GM12801 (cell line): ENCODE results near the gene CBLN3.

Experiments
- TF ChIP-seq, protein P1 (sequence below): IDR thresholded peaks from one replicate; pipeline ENCODE4 v1.5.1; 2011; ENCODE audit warnings: control low read depth; ENCODE audit not compliant: insufficient read length; ENCODE audit errors: extremely low read depth

CBLN3 gene

DNA sequence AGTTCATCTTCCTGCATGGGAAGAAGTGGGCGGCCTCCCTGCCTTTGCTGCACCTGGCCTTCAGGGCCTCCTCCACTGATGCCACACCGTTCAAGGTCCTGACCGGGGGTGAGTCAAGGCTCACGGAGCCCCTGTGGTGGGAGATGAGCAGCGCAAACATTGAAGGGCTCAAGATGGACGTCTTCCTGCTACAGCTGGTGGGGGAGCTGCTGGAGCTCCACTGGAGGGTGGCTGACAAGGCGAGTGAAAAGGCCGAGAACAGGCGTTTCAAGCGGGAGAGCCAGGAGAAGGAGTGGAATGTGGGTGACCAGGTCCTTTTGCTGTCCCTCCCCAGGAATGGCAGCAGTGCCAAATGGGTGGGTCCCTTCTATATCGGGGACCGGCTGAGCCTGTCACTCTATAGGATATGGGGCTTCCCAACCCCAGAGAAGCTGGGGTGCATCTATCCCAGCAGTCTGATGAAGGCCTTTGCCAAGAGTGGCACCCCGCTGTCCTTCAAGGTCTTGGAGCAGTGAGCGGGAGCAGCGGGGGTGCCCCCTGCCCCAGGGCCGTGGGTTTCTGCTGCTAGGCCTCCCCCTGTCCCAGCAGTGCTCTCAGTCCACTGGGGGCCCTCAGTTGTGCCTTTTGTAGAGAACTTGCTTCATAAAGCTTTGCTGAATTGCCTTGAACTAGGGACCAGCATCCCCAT, 12.4 kb downstream of the CBLN3 start:
- TF ChIP-seq, protein P1, sequence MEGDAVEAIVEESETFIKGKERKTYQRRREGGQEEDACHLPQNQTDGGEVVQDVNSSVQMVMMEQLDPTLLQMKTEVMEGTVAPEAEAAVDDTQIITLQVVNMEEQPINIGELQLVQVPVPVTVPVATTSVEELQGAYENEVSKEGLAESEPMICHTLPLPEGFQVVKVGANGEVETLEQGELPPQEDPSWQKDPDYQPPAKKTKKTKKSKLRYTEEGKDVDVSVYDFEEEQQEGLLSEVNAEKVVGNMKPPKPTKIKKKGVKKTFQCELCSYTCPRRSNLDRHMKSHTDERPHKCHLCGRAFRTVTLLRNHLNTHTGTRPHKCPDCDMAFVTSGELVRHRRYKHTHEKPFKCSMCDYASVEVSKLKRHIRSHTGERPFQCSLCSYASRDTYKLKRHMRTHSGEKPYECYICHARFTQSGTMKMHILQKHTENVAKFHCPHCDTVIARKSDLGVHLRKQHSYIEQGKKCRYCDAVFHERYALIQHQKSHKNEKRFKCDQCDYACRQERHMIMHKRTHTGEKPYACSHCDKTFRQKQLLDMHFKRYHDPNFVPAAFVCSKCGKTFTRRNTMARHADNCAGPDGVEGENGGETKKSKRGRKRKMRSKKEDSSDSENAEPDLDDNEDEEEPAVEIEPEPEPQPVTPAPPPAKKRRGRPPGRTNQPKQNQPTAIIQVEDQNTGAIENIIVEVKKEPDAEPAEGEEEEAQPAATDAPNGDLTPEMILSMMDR = no peak

DNA sequence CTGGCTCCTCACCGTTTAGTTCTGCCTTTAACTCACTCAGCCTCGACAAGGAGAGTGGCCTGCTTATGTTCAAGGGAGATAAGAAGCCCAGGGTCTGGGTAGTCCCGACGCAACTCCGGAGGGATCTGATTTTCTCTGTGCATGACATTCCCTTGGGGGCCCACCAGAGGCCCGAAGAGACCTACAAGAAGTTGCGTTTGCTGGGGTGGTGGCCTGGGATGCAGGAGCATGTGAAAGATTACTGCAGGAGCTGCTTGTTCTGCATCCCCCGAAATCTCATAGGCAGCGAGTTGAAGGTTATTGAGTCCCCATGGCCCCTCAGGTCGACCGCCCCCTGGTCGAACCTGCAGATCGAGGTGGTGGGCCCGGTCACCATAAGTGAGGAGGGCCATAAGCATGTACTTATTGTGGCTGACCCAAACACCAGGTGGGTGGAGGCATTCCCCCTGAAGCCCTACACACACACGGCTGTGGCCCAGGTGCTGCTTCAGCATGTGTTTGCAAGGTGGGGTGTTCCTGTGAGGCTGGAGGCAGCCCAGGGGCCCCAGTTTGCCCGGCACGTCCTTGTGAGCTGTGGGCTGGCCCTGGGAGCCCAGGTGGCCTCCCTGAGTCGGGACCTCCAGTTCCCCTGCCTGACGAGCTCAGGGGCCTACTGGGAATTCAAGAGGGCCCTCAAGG, 13.1 kb downstream of the CBLN3 start:
- TF ChIP-seq, protein P1 = no peak

DNA sequence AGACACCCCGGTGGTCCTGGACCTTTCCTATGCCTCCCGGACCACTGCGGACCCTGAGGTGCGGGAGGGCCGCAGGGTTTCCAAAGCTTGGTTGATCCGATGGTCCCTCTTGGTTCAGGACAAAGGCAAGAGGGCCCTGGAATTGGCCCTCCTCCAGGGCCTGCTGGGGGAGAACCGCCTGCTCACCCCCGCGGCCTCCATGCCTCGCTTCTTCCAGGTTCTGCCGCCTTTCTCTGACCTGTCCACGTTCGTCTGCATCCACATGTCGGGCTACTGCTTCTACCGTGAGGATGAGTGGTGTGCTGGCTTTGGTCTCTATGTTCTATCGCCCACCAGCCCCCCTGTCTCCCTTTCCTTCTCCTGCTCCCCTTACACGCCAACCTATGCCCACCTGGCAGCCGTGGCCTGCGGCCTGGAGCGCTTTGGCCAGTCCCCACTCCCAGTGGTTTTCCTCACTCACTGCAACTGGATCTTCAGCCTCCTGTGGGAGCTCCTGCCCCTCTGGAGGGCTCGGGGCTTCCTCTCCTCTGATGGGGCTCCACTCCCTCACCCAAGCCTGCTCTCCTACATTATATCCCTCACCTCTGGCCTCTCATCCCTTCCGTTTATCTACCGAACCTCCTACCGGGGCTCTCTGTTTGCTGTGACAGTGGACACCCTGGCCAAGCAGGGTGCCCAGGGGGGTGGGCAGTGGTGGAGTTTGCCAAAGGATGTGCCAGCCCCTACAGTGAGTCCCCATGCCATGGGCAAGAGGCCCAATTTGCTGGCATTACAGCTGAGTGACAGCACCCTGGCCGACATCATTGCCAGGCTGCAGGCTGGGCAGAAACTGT, 13.8 kb downstream of the CBLN3 start:
- TF ChIP-seq, protein P1 = no peak

DNA sequence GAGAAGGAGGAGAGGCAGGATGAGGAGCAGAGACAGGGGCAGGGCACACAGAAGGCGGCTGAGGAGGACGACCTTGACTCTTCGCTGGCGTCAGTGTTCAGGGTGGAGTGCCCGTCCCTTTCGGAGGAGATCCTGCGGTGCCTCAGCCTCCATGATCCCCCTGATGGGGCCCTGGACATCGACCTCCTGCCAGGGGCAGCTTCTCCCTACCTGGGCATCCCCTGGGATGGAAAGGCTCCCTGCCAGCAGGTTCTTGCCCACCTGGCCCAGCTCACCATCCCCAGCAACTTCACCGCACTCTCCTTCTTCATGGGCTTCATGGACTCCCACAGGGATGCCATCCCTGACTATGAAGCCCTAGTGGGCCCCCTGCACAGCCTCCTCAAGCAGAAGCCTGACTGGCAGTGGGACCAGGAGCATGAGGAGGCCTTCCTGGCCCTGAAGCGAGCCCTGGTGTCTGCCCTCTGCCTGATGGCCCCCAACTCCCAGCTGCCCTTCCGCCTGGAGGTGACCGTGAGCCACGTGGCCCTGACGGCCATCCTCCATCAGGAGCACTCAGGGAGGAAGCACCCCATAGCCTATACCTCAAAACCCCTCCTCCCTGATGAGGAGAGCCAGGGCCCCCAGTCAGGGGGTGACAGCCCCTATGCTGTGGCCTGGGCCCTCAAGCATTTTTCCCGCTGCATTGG, 14.6 kb downstream of the CBLN3 start:
- TF ChIP-seq, protein P1 = no peak

GRCh38 chr14:24414077-24414476, 15.4 kb downstream of the CBLN3 start:
- TF ChIP-seq, protein P1 = no peak

DNA sequence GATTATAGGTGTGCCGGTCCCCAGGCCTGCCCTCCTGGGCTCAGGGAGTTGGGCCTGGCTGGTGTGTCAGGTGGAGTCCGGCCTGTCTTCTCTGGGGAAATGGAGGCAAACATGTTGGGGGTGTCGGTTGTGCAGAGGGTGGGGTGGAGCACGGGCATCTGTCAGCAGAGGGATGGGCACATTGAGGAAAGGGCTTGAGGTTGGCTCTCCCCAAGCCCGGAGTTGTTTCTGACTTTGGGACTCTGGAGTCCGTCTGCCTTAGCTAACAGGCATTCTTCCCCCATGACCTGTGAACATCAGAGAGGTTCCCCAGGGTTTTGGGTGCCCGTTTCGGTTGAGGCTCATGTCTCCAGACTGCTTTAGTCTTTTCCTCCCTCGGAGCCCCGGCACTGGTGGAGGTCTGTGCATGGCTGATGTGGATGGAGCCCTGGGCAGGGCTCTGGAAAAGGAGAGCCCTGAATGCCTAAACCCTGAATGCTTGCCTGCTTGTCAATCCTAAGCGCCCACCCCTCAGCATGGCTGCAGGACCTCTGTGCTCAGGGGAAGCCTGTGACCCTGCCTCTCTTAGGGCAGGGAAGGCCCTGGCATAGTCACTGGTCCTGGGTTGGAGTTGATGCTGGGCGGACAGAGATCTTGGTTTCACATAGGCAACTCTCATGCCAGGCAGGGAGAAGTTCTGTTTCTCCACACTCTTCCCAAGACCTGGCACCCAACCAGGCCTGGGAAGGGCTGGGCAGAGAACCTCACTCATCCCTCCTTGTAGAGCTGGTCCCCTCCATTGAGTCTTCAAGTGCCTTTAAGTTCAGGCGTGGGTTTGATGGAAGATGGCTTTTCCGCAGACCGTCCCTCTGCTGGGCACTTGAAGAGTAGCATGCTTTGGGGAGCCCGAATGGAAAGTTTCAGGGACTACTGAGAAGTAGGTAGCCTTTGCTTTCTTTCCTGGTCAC, 17.8 kb downstream of the CBLN3 start:
- TF ChIP-seq, protein P1 = no peak
